Liver (tissue), 3 donors: Measurements from ENCODE around the gene ARHGEF12.
A peak's percentile ranks its signal among the peaks of the same experiment; 100 is the strongest.

Experiments used
- ATF3 ChIP-seq: IDR thresholded peaks from 2 replicates; pipeline ENCODE4 v1.6.1; 2016; ENCODE audit warnings: antibody characterized with exemption
- CTCF ChIP-seq: fragments of 150-350 bp; IDR thresholded peaks from 2 replicates; pipeline ENCODE4 v1.5.1; 2017; ENCODE audit warnings: improper control_type of control experiment, low read depth, low read length; ENCODE audit not compliant: missing input control
- GABPA ChIP-seq, 2 donors: IDR thresholded peaks in 1 of 2; conservative IDR thresholded peaks in 1 of 2; 2 replicates each; pipeline ENCODE4 v1.6.1; 2016; ENCODE audit warnings: antibody characterized with exemption in 2 of 2, mild to moderate bottlenecking in 1 of 2, moderate library complexity in 1 of 2
- HNF4A ChIP-seq, 2 donors: conservative IDR thresholded peaks; 2 replicates each; pipeline ENCODE4 v1.6.1; 2016; ENCODE audit warnings: antibody characterized with exemption in 2 of 2, mild to moderate bottlenecking in 2 of 2
- JUND ChIP-seq, 2 donors: IDR thresholded peaks; 2 replicates each; pipeline ENCODE4 v1.6.1; 2016; ENCODE audit warnings: antibody characterized with exemption in 2 of 2
- MAX ChIP-seq: IDR thresholded peaks from 2 replicates; pipeline ENCODE4 v1.6.1; 2016; ENCODE audit warnings: antibody characterized with exemption
- RAD21 ChIP-seq, 2 donors: IDR thresholded peaks; 2 replicates each; pipeline ENCODE4 v1.6.1; 2016; ENCODE audit warnings: antibody characterized with exemption in 2 of 2, mild to moderate bottlenecking in 2 of 2
- SP1 ChIP-seq: IDR thresholded peaks from 2 replicates; pipeline ENCODE4 v1.6.1; 2018; ENCODE audit warnings: antibody characterized with exemption, mild to moderate bottlenecking
- TAF1 ChIP-seq: conservative IDR thresholded peaks from 2 replicates; pipeline ENCODE4 v1.6.1; 2016; ENCODE audit warnings: antibody characterized with exemption, mild to moderate bottlenecking
- YY1 ChIP-seq: IDR thresholded peaks from 2 replicates; pipeline ENCODE4 v1.6.1; 2016; ENCODE audit warnings: antibody characterized with exemption, mild to moderate bottlenecking
- TF ChIP-seq, protein P1 (sequence below): IDR thresholded peaks from 2 replicates; pipeline ENCODE4 v1.6.1; 2016; ENCODE audit warnings: antibody characterized with exemption, mild to moderate bottlenecking
- donor health status: healthy.
- donor health status: healthy.

DNA sequence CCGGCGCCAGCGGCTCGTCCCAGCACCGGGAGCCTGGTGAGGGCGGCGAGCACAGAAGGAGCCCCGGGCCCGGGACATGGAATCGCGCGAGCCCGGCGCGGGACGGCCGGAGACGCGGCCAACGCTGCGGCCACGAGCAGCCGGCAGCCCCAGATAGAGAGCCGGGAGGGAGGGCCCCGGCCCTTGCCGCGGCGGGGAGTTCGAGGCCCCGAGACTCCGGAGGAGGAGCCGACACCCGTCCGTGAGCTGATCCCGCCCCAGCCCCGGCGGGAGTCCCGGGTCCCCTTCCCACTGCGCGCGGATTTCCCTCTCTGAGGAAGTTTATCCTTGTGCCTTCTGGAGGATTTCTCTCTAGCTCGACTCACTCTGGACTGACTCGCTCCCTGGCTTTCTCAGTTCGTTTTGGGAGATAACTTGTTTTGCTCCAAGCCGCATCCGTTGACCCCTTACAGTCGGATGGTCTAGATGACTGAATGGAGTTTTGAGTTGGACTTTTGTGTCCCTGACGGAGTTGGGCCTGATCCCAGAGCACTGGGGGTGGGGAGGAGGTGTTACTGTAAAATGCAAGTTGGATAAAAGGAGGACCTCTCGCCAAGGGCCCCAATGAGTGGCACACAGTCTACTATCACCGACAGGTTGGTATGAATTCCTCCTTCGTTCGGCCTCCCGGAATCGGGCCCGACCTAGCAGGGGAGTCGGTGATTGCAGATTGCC lies 585 bp downstream of the ARHGEF12 start:
- TF ChIP-seq CTCF (no peak), RAD21 (IDR thresholded peaks at IDR 0.05) (no peak), MAX (no peak), ATF3 (no peak), JUND (IDR thresholded peaks at IDR 0.05) (no peak), SP1 (no peak), GABPA (IDR thresholded peaks at IDR 0.05 in 1 of 2, conservative IDR thresholded peaks at IDR 0.05 in 1 of 2) (no peak), YY1 (peak; percentile 21), TAF1 (peak; percentile 31), HNF4A (conservative IDR thresholded peaks at IDR 0.05) (peak; percentile 44 to 48)
- TF ChIP-seq, protein P1, sequence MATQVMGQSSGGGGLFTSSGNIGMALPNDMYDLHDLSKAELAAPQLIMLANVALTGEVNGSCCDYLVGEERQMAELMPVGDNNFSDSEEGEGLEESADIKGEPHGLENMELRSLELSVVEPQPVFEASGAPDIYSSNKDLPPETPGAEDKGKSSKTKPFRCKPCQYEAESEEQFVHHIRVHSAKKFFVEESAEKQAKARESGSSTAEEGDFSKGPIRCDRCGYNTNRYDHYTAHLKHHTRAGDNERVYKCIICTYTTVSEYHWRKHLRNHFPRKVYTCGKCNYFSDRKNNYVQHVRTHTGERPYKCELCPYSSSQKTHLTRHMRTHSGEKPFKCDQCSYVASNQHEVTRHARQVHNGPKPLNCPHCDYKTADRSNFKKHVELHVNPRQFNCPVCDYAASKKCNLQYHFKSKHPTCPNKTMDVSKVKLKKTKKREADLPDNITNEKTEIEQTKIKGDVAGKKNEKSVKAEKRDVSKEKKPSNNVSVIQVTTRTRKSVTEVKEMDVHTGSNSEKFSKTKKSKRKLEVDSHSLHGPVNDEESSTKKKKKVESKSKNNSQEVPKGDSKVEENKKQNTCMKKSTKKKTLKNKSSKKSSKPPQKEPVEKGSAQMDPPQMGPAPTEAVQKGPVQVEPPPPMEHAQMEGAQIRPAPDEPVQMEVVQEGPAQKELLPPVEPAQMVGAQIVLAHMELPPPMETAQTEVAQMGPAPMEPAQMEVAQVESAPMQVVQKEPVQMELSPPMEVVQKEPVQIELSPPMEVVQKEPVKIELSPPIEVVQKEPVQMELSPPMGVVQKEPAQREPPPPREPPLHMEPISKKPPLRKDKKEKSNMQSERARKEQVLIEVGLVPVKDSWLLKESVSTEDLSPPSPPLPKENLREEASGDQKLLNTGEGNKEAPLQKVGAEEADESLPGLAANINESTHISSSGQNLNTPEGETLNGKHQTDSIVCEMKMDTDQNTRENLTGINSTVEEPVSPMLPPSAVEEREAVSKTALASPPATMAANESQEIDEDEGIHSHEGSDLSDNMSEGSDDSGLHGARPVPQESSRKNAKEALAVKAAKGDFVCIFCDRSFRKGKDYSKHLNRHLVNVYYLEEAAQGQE: no peak
